Medulla oblongata (tissue), 1 donor: Measurements from ENCODE around the gene GRM1.
A peak's percentile ranks its signal among the peaks of the same experiment; 100 is the strongest.
"Not testable (repeated sequence)": the region's sequence is repeated elsewhere in the genome, so short reads cannot be mapped to it uniquely, and the experiment has no call there.

Source experiments
- DNase-seq: peaks from one replicate; pipeline ENCODE4 v3.0.0-alpha.2; 2015; ENCODE audit errors: extremely low spot score

The GRM1 gene

DNA sequence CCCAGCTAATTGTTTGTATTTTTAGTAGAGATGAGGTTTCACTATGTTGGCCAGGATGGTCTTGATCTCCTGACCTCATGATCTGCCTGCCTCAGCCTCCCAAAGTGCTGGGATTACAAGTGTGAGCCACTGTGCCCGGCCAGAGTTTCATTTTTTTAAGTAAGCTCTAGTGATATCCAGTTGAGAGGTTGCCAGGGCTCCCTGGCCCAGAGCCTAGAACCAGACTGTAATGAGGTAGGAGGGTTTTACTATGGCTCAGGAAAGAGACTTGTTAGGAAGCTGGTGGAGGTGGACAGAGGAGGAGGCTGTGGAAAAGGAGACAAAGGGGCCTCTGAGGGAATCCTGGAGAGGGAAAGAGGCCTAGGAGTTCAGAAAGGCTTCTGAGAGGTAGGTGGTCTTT, 242.3 kb downstream of the GRM1 start:
- DNase-seq, result not testable (repeated sequence)

DNA sequence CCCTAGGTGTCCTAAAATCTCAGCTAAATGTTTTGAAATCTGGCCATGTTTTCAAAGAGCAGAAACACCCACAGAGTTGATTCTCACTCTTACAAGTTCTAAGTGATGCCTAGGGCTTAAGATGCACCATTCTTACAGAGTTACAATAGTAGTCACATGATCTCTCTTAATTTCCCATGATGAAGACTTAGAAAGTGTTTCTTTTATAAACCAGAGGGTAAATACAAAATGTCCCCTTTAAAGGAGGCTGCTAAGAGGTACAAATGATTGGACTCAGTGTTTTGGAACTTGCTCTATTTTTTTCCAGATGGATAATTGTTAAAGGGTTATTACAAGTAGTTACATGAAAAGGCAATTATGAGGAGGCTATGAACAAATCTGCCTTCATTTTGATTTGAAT, 244.6 kb downstream of the GRM1 start:
- no peak for DNase-seq

DNA sequence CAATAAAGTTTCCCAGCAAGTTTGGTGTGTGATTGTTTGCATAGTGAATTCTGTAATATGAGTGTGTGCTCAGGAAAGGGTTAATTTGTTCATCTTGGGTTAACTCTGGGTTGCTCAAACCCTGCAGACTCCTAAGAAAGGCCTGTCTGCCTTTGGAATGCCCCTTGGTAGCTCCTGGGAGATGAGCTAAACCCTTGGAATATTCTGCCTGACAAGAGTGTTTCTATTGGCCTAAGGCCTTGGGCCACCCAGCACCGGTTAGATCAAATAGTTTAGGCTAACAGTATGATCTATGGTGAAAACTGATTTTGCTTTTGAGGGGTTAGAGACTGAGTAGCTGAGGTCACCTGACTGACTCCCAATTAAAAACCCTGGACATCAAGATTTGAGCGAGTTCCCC, 248.3 kb downstream of the GRM1 start:
- DNase-seq, result no peak

DNA sequence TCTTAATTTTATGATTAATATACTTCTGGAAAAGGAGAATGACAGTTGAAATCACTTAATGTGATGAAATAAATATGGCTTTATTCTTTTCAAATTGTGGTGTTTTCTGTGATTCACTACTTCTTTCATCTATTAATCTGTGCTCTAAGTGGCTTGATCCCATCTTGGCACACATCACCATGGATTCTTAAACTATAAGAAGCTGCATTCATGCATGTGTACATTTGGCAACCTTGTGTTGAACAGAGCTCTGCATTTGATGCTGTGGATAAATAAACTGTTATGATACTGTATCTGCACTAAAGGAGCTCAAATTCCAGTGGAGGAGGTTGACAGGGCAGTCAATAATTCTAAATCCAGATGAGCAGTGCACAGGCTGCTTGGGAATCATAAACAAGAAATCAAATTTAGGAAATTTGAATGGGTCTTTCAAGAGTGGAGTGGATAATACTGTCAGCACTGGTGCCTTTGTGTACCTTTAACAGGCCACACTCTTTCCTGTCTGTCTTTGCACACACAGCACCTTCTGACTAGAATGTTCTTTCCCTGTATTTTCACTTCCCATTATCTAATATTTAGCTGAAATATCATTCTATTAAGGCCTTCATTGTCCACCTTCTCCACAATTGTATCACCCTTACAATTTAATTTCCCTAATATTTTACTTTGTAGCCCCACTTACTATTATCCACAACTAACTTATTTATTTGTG, 252.9 kb downstream of the GRM1 start:
- no peak for DNase-seq

DNA sequence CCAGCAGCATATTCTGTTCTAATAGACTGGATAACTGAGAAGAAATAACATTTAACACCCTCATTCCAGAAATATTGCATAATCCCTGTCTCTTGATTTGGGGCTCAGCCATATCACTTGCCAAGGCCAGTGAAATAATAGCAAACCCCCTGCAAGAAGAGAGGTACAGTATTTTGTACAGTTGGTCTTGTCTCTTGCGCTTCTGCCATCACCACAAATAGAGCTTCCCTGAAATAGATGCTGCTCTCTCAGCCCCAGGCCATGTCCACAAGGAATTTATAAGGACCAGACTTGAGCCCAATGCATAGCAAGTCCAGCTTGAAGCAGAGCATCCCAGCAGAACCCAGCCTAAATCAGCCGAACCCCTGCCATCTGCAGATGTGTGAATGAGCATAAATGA, 254.0 kb downstream of the GRM1 start:
- DNase-seq, result no peak

DNA sequence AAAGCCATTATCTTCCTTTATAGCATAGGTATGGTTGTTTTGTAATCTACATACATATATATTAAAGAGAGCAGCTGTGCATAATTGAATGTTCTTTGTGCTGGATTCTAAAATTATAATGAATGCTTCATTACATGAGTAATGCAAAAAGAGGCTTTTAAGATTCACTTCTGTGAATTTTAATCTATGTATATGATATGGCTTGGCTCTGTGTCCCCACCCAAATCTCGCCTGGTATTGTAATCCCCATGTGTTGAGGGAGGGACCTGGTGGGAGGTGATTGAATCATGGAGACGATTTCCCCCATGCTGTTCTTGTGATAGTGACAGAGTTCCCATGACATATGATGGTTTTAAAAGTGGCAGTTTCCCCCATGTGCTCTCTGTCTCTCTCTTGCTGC, 255.4 kb downstream of the GRM1 start:
- DNase-seq, result no peak

DNA sequence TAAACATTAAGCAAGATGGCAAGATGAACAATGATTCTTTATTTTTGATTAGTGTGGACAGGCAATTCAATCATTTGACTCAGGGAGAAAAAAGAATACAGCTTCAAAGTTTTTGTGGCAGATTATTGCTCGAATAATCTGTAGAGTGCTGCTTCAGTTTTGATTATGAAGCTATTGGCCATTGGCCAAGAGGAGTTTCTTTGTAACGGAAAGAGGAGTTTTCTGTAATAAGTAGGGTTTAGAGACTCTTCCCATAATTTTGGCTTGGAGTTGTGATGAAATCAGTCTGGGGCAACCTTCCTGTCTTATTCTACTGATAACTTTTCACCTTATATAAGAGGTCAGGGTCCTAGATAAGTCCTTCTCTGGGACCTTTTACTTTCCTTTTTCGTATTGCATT, 258.1 kb downstream of the GRM1 start:
- DNase-seq, result no peak

DNA sequence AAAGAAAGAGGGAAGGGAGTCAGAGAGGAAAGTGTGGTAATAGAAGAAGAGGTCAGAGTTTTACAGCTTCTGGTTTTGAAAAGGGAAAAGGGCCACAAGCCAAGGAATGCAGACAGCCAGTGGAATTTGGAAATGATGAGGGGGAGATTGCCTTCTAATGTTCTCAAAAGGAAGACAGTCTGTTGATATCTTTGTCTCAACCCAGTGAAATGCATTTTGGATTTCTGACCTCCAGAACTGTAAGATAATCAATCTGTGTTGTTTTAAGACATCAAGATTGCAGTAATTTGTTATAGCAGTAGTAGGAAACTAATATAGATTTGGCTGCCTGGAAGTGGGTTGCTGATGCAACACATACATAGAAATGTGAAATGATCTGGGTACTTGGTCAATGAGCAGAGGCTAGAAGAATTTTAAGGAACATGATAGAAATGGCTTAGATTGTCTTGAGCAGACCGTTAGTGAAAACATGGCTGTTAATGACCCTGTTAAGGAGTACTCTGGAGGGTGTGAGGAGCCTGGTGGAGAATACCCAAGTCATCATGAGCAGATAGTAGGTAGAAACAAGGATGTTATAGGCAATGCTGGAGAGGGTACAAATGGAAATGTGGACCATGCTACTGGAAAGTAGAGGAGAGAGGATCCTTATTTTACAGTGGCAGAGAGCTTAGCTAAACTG, 259.0 kb downstream of the GRM1 start:
- no peak for DNase-seq

DNA sequence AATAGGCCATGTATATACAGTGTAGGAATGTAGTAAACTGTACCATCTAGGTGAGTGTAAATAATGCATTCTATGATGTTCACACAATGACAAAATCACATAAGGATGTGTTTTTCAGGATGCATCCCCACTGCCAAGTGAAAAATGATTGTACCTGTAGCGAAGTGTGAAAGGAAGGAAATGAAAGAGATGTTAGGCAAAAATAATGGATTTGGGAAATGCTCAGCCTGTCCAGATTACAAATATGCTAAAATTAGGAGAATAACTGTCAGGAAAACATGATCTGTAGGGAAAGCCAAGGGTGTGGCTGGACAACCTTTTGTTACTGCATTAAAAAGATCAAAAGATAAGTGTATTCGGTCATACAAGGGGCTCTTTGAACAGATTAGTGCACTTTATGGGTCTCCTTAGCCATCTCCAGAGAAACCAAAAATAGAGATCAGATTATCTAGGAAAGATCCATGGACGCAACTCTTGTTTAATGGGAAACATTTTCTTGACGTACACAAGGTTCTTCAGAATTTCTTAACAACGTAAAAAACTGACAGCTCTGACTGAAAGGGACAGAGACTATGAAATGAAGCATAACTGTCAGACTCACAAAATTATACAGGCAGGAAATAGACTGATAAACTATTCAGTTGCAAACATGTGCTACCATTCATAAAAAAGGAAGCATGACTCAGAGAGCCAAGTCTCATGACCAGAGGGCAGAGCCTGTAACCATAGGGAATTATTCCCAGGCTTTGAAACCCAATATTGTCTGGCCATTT, 261.1 kb downstream of the GRM1 start:
- DNase-seq, result no peak

DNA sequence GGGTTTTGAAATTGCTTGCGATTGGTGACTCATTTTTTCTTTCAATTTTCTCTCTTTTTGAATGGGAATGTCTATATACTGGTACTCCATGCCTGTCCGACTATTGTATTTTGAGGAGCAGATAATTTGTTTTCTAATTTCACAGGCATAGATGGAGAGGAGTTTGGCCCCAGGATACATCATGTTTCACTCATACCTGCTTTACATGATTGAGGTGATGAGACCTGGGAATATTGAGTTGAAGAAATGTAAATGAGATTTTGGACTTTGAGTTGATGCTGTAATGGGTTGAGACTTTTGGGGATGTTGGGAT, 261.7 kb downstream of the GRM1 start:
- no peak for DNase-seq

DNA sequence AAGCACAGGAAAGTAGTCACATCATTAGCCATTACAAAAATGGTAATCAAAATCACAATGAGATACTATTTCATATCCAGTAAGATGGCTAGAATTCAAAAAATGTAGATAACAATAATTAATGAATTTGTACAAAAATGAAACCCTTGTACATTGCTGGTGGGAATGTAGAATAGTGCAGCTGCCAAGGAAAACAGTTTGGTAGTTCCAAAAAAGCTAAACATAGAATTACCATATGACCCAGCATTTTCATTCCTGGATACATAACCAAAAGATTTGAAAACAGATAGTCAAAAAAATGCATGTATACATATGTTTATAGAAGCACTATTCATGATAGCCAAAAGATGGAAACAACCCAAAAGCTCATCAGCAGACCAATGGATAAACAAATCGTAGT, 263.6 kb downstream of the GRM1 start:
- DNase-seq, result no peak

DNA sequence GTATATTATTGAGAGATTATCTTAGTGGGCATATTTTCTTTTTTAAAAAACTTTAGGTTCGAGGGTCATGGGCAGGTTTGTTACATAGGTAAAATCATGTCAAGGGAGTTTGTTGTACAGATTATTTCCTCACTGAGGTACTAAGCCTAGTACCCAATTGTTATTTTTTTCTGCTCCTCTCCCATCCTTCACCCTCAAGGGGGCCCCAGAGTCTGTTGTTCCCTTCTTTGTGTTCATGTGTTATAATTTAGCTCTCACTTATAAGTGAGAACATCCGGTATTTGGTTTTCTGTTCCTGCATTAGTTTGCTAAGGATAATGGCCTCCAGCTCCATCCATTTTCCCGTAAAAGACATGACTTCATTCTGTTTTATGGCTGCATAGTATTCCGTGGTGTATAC, 266.8 kb downstream of the GRM1 start:
- DNase-seq, result no peak

DNA sequence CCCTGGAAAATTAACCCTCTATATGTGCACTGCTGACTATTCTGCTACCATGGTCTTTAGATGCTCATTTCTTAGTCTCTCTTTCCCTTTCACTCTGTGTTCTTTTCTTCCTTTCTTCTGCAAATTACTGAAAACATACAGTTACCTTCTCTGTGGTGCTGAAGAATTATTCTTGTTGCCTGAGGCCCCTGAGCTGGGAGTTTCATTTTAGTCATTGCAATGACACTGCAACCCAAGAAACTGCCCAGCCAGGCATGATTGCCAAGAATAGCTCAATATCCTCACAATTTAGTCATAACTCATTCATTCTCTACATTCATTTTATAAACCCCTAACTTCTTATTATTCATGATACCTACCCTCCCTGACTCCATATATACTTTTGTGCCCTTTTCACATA, 269.0 kb downstream of the GRM1 start:
- no peak for DNase-seq

DNA sequence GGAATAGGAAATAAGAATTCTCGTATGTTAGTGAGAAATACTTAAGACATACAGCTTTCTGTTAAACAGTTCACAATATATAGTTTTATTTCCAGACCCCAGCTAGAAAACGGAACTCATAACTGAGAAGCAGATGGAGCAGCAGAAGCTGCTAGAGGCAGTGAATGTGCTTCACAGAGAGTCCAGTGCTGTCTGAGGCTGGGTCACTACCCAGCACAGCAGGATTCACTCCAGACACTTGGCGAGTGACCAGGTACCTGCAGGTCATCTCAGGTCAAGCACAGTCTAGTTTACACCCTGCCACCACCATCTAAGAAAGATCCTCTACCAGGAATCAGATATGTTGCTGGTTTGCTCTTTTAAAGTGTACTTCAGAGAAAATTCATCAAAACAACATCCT, 271.7 kb downstream of the GRM1 start:
- no peak for DNase-seq

DNA sequence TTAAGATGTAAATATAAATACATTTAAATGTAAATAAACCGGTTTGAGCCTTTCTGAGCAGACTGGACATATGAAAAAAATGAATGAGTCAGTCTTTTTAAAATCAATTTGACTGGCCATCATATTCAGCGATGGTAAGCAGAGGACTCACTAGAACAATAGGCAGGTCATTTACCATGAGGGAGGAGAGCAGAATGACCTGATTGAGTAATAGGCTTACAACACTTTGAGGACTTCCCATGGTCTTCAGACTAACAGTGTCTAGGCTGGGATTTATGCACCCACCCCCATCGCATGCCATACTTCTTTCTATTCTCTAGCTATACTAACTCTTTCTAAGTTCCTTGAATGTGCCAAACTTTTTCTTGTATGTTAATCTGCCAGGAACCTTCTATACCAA, 272.9 kb downstream of the GRM1 start:
- no peak for DNase-seq

DNA sequence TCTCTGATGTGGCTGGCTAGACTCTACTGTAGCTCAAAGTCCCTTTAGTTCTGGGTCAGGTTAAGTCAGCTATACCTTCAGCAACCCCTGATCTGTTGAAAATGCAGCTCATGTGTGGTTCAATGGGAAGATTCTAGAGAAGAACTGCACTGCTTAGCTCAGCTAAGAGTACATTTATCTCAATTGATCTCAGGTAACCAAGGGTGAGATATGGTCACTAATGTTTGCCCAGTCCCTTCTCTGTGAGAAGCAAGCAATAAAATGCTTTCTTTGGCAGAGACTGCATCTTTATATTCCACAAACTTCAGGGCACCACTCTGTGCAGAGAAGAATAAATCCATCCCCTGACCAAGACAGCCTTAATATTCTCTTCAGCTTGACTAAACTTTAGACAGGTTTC, 274.1 kb downstream of the GRM1 start:
- no peak for DNase-seq

DNA sequence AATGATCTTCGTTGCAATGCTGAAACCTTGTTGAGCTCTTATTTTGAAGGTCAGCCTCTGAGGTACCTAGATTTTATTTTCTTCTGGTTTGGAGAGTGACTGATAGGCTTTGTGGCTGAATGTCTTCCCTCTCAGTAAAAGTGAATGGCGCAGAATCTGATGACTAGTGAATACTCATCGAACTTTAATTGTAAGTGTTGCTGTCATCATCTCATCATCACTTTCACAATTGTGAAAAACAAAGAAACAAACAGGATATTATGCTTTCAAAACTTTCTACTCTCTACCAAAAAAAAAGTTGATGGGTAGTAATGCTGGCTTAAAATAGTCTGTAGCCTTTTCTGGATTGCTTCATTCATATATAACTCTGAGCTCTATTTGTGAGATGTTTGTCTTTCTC, 275.3 kb downstream of the GRM1 start:
- DNase-seq, result no peak

DNA sequence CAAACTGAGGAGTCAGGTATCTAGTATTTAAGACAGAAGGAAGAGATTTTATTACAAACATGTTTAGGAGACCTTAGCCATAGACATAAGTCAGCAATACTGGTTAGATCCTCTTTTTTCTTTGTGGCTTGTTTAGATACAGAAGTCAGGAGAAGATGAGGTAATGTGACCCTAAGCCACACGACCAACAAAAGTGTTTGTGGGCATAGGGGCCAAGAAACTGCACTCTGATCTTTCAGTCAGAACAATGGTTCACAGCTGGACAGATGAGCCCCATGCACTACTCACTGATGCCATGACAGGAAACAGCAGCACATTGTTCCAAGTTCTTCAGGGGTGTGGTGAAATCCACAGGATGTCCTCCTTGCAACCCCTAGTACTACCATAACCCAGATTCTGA, 276.2 kb downstream of the GRM1 start:
- DNase-seq, result peak; percentile 65

DNA sequence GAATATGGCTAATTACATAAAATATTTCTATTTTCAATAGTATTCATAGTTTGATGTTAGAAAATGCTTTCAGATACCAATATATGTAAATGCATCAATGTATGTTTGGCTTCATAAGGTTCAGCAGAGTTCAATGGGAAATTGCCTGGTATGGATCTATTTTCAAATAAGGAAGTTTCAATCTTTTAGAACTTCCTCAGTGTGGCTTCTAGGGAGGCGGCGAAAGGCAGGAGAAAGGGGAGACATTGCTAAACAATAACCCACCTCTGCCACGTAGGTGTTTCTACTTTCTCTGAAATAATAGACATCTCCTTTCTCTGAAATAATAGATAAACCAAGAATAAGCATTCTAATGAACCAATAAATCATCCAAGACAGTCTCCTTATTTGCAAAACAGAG, 277.1 kb downstream of the GRM1 start:
- DNase-seq, result no peak

DNA sequence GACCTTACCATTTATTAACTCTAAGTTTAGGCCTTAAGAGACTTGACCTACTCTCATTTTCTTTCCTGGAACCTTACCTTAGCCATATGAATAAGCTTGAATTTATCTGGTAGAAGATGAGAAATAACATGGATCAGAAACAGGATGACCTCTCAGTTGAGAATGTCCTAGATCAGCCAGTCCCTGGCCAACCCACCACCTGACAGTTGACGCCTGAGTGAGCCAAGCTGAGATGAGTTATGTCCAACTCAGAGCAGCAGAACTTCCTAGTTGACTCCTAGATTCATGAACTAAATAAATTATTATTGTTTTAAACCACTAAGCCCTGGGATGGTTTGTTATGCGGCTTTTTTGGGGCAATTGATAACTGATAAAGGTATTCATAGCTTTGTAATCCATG, 281.8 kb downstream of the GRM1 start:
- no peak for DNase-seq

DNA sequence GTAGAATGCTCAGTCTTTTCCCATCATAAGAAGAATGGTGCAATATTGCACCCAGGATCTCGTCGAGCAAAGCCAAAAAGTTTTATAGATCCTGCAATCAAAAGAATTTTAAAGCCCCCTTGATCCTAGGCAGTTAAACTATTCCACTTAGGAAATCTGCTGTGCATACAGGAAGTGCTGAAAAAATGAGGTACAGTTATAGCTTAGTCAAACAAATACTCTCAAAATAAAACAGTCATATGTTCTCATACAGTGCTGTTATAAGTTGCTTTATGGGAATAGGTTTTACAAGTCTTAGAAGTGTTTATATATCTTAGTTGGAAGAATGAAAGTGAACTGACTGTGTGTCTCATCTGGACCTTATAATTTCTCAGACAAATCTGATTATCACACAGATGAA, 282.2 kb downstream of the GRM1 start:
- no peak for DNase-seq

DNA sequence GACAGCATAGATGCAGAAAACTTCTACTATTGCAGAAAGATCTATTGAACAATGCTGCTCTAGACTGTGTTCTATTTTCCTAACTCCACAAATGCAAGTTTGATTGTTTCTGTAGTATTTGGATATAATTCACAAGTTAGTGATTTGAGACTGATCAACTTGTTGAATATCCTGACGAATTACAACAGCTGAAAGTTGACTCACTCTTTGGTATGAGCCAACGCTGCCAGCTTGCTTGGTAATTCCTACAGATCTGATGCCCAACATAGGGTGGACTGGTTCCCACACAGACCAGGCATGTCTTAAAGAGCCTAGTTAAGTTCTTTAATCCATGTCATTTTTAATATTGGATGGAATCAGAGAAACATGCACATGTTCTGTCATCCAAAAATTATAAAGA, 283.7 kb downstream of the GRM1 start:
- no peak for DNase-seq
